Stimulated activated CD8-positive, alpha-beta memory T cell treated with anti-CD3 and anti-CD28 coated beads, Interleukin-4, amount 100 ng/mL, for 4 hours (primary cell): Measurements from ENCODE around the gene ITPK1.
"Not testable (repeated sequence)": the region's sequence is repeated elsewhere in the genome, so short reads cannot be mapped to it uniquely, and the experiment has no call there.

Source experiments
- DNase-seq, 2 donors: peaks; one replicate each; pipeline ENCODE4 v3.0.0-alpha.2; 2020; ENCODE audit warnings: low read depth in 2 of 2, low spot score in 1 of 2

ITPK1 gene

GRCh38 chr14:93105856-93106255, 9.9 kb downstream of the ITPK1 start:
- not testable (repeated sequence) for DNase-seq

DNA sequence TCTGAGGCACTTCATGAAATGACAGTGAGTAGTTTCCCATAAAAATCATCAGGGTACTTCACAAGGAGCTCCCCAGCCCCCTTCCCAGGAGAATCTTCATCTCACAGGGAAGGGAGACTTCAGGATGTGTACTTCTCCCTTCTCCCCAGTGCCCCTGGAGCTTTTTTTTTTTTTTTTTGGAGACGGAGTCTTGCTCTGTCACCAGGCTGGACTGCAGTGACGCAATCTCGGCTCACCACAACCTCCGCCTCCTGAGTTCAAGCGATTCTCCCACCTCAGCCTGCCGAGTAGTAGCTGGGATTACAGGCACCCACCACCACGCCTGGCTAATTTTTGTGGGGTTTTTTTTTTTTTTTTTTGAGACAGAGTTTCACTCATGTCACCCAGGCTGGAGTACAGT, 10.4 kb downstream of the ITPK1 start:
- DNase-seq = no peak

- DNase-seq = no peak
Measured at GRCh38 chr14:93104961-93105360, 10.8 kb downstream of the ITPK1 start.

GRCh38 chr14:93103392-93104080, 12.2 kb downstream of the ITPK1 start:
- DNase-seq = peak; percentile 41 to 49

DNA sequence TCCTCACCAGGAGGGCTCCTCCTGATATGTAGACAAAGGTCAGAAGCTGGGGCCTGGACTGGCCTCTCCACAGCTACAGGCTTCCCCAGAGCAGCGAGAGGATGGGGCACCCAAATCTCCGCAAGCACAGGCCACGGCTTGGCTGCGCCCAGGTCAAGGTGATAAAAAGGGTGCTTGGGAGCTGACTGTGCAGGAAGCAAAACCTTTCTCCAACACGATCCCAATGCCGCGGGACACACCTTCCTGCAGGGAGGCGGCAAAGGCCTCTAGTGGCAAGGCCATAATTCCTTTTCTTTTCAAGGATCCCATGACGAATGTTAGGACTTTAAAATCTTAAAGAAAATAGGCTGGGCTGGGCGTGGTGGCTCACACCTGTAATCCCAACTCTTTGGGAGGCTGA, 13.6 kb downstream of the ITPK1 start:
- no peak for DNase-seq

GRCh38 chr14:93101181-93101580, 14.5 kb downstream of the ITPK1 start:
- no peak for DNase-seq

- DNase-seq = no peak
Measured at GRCh38 chr14:93100570-93100969, 15.2 kb downstream of the ITPK1 start.

- no peak for DNase-seq
Measured at GRCh38 chr14:93100100-93100499, 15.6 kb downstream of the ITPK1 start.

- DNase-seq = no peak
Measured at GRCh38 chr14:93099643-93100042, 16.1 kb downstream of the ITPK1 start.

- no peak for DNase-seq
Measured at GRCh38 chr14:93099196-93099595, 16.5 kb downstream of the ITPK1 start.

DNA sequence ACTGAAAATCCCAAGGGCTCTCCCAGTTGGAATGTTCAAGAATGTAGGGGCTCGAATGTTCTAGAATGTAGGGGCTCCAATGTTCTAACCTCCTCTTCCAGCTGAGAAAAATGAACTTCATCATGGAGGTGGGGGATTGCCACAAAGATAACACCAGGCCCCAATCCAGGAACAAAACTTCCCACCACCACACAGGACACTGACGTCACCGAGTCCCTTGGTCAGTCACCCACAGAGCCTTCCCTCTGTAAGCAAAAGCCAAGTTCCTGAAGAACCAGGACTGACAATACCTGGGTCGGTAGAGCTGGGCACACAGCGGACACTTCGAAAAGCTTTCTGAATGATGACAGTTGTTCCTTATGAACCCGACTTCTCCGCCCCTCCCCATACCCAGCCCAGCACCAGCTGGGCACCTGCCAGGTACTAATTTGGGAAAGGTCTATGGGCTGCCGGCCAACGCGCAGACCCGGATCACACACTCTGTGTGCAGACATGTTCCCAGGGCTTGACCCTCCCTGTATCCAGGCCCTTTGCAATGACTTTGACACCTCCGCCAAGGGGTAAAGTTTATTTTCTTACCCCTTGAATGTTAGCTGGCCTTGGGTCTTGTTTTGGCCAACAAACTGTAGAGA, 18.9 kb downstream of the ITPK1 start:
- no peak for DNase-seq

GRCh38 chr14:93095742-93096510, 19.8 kb downstream of the ITPK1 start:
- DNase-seq = no peak

- no peak for DNase-seq
Measured at GRCh38 chr14:93094121-93094918, 21.4 kb downstream of the ITPK1 start.

GRCh38 chr14:93092606-93093556, 22.8 kb downstream of the ITPK1 start:
- no peak for DNase-seq

DNA sequence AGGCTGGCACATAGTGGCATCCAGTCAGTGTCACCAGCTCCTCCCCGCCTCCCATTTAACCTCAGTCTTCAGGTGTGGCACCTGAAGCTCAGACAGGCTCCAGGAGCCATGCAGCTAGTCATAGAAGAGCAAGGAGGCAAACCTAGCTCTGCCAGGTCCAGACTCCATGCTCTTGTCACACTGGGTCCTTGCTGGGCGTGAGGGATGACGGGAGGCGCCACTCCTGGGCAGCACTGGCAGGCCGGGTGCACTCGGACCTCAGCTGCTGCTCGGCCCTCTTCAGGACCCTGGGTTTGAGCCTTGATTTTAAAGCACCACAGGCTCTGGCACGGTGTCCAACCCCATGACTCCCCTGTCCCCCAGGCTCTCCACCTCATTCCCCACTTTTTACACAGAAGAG, 24.1 kb downstream of the ITPK1 start:
- DNase-seq = no peak

- no peak for DNase-seq
Measured at GRCh38 chr14:93090826-93091555, 24.7 kb downstream of the ITPK1 start.

DNA sequence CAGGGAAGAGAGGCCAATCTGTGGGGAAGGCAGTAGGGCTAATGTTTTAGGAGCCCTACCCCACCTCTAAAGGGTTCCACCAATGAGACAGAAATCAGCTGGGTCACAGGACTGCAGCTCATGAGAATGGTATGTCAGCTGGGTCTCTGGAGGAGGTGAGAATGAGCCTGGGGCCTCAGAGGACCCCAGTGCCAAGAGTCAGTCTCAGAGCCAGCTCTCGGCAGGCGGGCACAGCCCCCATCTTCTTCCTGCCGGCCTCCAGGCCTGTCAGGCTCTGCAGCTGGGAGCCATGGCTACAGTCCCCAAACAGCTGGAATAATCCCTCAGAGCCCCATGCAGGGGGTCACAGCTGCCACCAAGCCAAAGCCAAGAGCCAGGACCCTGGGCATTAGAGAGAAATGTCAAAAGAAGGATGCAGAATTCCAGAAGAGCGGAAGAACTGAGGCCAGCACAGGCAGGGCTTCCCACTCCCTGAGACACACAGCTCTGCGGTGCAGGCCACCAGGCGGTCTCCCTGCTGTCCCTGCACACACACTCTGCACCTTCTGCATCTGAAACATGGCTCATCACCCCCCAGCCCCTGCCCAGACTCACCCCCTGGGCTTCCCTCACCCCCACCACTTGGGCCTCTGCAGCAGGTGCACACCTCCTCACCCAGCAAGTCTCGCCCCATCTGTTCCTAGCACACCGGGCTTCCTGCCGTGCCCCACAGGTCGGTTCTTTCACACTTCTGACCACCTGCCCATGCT, 26.0 kb downstream of the ITPK1 start:
- DNase-seq = no peak

DNA sequence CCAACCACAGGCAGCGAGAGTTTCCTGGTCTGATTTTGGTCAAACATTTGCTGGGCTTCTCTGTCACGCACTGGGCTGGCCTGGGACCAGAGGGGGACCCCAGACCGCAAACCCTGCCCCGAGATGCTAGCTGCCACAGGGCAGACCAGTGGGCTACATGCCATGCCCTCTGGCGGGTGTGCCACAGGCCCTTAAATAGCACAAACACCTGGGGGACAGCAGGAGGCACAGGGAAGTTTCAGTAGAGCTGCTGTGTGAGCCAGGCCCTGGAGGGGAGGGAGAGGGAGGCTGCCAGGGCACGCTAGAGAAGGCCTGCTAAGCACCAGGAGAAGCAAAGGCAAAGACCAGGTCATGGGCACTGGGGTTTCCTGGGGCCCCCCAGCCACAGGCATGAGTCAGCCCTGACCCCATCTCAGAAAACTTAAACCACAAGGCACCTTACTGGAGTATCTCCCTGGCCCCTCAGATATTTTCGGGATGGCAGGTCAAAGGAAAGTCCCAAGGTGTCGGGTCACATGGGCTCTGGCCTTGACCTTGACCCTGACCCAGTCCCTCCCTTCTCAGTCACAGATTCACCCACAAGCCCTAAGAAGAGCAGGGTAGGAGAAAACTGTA, 29.2 kb downstream of the ITPK1 start:
- DNase-seq = no peak

DNA sequence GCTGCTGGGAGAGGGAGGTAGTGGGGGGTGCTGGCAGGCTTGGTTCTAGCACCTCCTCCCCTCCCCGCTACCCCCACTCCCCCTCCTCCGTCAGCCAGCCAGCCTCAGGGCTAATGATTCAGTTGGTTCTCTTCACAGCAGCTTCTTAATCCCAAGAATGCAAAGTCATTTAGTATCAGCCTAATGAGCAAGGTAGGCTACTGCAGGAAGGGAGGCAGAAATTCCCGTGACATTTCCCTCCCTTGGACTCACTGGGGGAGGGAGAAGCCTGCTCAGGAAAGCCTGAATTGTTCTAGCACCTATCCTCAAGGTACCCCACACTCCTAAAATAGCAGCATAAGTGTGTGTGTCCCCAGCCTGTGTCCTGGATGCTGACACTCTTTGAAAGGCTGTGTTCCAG, 29.8 kb downstream of the ITPK1 start:
- no peak for DNase-seq
